Measurements from ENCODE around the gene KBTBD12. TPM values are rescaled to one million over a fixed set of nuclear protein-coding genes. Genes with fewer than 3 reads are reported as not detected.
"Not testable (repeated sequence)": the region's sequence is repeated elsewhere in the genome, so short reads cannot be mapped to it uniquely, and the experiment has no call there.

Gene KBTBD12
- total and polyA plus RNA-seq, 12 donors: 5.1 to 54.2 (median 31.5) TPM

DNA sequence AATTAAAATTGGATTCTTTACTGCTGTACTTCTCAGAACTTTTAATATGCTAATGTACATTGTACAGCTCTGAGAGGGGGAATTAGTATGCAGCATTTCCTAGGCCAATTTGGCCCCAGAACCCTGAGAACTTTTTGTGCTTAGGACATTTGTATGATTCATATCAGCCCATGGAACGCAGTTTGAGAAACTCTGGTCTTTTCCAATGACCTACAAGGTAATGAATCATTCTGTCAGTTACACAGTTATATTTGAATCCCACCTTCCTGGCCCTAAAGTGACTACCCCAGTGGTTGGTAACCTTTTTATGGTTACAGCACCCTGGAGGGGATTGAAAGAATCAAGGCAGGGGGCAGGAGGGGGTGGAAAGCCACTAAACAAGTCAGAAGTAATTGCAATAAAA, 25.6 kb upstream of the KBTBD12 start:
- no peak overlapping the region for H3K27ac ChIP-seq
- no peaks in the 10 kb centered on the region for H3K36me3 ChIP-seq
- TF ChIP-seq, protein P1, sequence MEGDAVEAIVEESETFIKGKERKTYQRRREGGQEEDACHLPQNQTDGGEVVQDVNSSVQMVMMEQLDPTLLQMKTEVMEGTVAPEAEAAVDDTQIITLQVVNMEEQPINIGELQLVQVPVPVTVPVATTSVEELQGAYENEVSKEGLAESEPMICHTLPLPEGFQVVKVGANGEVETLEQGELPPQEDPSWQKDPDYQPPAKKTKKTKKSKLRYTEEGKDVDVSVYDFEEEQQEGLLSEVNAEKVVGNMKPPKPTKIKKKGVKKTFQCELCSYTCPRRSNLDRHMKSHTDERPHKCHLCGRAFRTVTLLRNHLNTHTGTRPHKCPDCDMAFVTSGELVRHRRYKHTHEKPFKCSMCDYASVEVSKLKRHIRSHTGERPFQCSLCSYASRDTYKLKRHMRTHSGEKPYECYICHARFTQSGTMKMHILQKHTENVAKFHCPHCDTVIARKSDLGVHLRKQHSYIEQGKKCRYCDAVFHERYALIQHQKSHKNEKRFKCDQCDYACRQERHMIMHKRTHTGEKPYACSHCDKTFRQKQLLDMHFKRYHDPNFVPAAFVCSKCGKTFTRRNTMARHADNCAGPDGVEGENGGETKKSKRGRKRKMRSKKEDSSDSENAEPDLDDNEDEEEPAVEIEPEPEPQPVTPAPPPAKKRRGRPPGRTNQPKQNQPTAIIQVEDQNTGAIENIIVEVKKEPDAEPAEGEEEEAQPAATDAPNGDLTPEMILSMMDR (IDR thresholded peaks at IDR 0.05): no peak
- H3K4me3 ChIP-seq: no peak overlapping the region
- intact Hi-C loops (cut with DNase I): no loop called here
- DNase-seq: no peak
- peak in 2 of 8 donors; percentile 71 to 73 for ATAC-seq
- peaks cover 0 to 7% (median 0%) of the 10 kb centered on the region in 9 donors for H3K4me1 ChIP-seq
- 79 to 82% methylated on average over 1 of the region's 1 CpG for WGBS, 2 donors
- H3K27me3 ChIP-seq: no peaks in the 10 kb centered on the region
- peaks cover 0 to 20% (median 6%) of the 10 kb centered on the region in 11 donors for H3K9me3 ChIP-seq

DNA sequence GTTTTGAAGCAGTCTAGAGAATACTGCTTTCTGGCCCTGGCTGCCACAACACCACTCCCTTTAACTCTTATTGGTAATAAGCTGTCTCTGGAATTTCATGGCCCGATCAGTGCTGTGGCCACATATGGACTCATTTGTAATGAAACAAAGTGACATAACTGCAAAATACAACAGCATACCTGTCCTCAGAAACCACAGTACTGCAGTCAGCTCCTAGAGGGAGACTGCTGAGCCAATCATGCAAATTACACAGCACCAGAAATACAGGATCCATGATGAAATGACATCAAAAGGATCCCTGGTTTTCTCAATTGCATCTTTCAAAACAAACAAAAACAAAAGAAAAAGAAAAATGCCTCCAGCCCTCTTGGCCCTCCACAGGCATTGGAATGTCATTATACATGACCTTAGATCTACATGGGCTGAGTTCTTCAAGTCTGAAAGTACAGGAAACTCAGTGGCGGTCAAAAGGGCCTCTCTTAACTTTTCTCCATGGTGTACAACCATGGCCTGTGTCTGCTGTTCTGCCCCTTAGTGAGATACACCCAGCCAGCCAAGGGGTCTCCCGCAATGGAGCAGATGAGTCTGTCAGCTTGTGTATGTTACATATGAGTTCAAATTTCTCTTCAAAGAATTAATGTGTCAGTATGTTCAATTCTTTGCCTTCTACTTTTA, 24.9 kb upstream of the KBTBD12 start:
- intact Hi-C loops (cut with DNase I): no loop called here
- H3K9me3 ChIP-seq: peaks cover 0 to 20% (median 6%) of the 10 kb centered on the region in 11 donors
- H3K4me3 ChIP-seq: no peak overlapping the region
- H3K36me3 ChIP-seq: no peaks in the 10 kb centered on the region
- TF ChIP-seq, protein P1 (IDR thresholded peaks at IDR 0.05): no peak
- DNase-seq (no peak), ATAC-seq (peak in 1 of 8 donors; percentile 25)
- H3K4me1 ChIP-seq: peaks cover 0 to 7% (median 0%) of the 10 kb centered on the region in 9 donors
- H3K27me3 ChIP-seq: no peaks in the 10 kb centered on the region
- WGBS, 2 donors: 94 to 99% methylated on average over 3 of the region's 3 CpGs
- H3K27ac ChIP-seq: no peak overlapping the region

DNA sequence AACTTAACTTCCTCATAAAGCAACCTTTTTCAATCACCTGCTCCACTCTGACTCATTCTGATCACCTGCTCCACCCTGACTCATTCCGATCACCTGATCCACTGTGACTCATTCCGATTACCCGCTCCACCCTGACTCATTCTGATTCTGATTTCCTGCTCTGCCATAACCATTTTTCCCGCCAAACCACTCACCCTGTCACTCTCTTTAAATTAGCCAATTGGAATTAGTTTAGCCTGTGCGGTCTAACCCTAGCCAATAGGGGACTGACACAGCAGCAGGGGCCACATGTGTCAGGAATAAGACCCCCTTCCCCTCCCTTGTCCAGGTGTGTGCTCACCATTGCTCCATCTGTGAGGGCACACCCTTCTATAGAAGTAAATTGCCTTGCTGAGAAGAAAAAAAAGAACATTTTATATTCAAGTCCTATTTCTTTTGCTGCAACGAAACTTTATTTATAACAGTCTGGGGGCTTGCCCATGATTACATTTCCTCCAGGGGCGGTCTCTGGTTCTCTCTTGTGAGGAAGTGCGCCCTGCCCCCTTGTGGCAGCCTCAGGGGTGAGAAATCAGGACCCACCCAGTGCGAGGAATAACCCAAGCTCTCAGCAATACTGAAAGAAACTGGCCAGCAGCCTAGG, 24.3 kb upstream of the KBTBD12 start:
- DNase-seq; H3K4me1 ChIP-seq; intact Hi-C loops (cut with DNase I); H3K36me3 ChIP-seq; ATAC-seq; H3K4me3 ChIP-seq; H3K27me3 ChIP-seq; H3K27ac ChIP-seq: not testable (repeated sequence)
- peaks cover 0 to 20% (median 6%) of the 10 kb centered on the region in 11 donors for H3K9me3 ChIP-seq
- WGBS, 2 donors: 93 to 96% methylated on average over 9 of the region's 9 CpGs

DNA sequence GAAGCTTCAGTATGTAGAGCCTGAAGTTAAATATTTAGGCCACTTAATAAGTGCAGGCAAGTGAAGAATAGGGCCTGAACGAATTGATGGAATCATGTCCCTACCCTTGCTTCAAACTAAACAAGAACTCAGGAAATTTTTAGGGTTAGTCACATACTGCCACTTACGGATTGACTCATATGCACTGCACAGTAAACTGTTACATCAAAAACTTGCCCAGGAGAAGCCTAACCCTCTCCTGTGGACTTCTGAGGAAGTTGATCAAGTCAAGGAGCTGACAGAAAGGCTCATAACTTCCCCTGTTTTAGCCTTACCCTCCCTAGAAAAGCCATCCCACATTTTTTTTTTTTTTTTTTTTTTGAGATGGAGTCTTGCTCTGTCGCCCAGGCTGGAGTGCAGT, 20.6 kb upstream of the KBTBD12 start:
- H3K4me3 ChIP-seq: no peak overlapping the region
- no peaks in the 10 kb centered on the region for H3K4me1 ChIP-seq
- WGBS, 2 donors: 78 to 90% methylated on average over 2 of the region's 3 CpGs
- H3K27ac ChIP-seq: no peak overlapping the region
- intact Hi-C loops (cut with DNase I): no loop called here
- TF ChIP-seq, protein P1 (IDR thresholded peaks at IDR 0.05): no peak
- DNase-seq (no peak), ATAC-seq (no peak)
- no peaks in the 10 kb centered on the region for H3K36me3 ChIP-seq
- peaks cover 0 to 20% (median 6%) of the 10 kb centered on the region in 11 donors for H3K9me3 ChIP-seq
- H3K27me3 ChIP-seq: no peaks in the 10 kb centered on the region

DNA sequence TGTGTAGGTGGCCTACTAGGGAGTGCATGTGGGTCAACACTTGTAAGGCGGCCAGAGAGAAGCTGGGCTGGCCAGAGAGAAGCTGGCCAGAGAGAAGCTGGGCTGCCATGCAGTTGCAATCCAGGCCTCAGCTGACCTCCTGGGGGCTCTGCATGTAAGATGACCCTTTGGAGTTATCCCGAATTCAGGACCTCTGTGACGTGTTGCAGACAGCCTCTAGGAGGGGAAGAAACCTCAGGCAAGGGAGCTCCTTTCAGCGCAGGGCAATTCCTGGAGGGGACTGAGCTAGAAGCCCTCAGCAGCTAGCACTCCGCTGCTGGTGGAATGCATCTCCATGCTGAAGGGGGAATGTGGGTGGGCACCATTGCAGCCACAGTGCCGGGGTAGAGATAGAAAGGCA, 15.8 kb upstream of the KBTBD12 start:
- peaks cover 0 to 6% (median 0%) of the 10 kb centered on the region in 9 donors for H3K4me1 ChIP-seq
- DNase-seq: no peak
- TF ChIP-seq, protein P1 (IDR thresholded peaks at IDR 0.05): no peak
- intact Hi-C loops (cut with DNase I): no loop called here
- 83 to 86% methylated on average over 6 of the region's 6 CpGs for WGBS, 2 donors
- H3K27ac ChIP-seq: peak overlapping the region in 1 of 10 donors; percentile 10
- no peaks in the 10 kb centered on the region for H3K9me3 ChIP-seq
- no peaks in the 10 kb centered on the region for H3K27me3 ChIP-seq
- no peaks in the 10 kb centered on the region for H3K36me3 ChIP-seq
- no peak overlapping the region for H3K4me3 ChIP-seq
- no peak for ATAC-seq
